Gastrocnemius medialis (tissue), 4 donors: ENCODE data around the gene ZC3H18. TPM values are rescaled to one million over a fixed set of nuclear protein-coding genes. Genes with fewer than 3 reads are reported as not detected.
A peak's percentile ranks its signal among the peaks of the same experiment; 100 is the strongest.

Source experiments
- ATAC-seq, 2 donors: fragments of 150-250 bp; one replicate each; pipeline ENCODE4 v1.9.1; 2016
- DNase-seq, 2 donors: peaks; one replicate each; pipeline ENCODE4 v3.0.0-alpha.2; 2019
- H3K27ac ChIP-seq, 4 donors: fragments of 200-600 bp; sonication (generic); 1 replicate in 1 of 4; 2 replicates in 3 of 4; pipeline ENCODE4 v1.5.1; 2016 to 2018; ENCODE audit warnings: mild to moderate bottlenecking in 2 of 4, moderate library complexity in 1 of 4
- H3K27me3 ChIP-seq, 3 donors: fragments of 200-600 bp; sonication (generic) in 2 of 3; 1 replicate in 1 of 3; 2 replicates in 2 of 3; pipeline versions ENCODE4 v1.5.1 to v1.6.0; 2016 to 2019; ENCODE audit warnings: mild to moderate bottlenecking in 1 of 3, moderate library complexity in 1 of 3
- H3K36me3 ChIP-seq, 2 donors: fragments of 200-600 bp; sonication (generic) in 1 of 2; one replicate each; pipeline ENCODE4 v1.5.1; 2017 to 2018
- H3K4me1 ChIP-seq, 2 donors: fragments of 200-600 bp; sonication (generic) in 1 of 2; one replicate each; pipeline ENCODE4 v1.5.1; 2016 to 2017; ENCODE audit warnings: mild to moderate bottlenecking in 2 of 2
- H3K4me3 ChIP-seq, 4 donors: fragments of 200-600 bp; sonication (generic) in 3 of 4; 1 replicate in 1 of 4; 2 replicates in 3 of 4; pipeline ENCODE4 v1.5.1; 2016 to 2019; ENCODE audit warnings: mild to moderate bottlenecking in 2 of 4
- H3K9me3 ChIP-seq, 3 donors: fragments of 200-600 bp; sonication (generic) in 2 of 3; 1 replicate in 1 of 3; 2 replicates in 2 of 3; pipeline ENCODE4 v1.5.1; 2016 to 2019
- POLR2A ChIP-seq, 2 donors: fragments of 450-650 bp; IDR thresholded peaks; one replicate each; pipeline ENCODE4 v1.6.1; 2017; ENCODE audit warnings: antibody characterized with exemption in 2 of 2, mild to moderate bottlenecking in 2 of 2, moderate library complexity in 2 of 2
- in situ Hi-C, 4 donors: fragments of 200-750 bp; cut with MboI; loops; one replicate each; pipeline versions ENCODE4 v1.15.0 to v1.8.0; 2017; ENCODE audit warnings: low sequenced_read_pairs in 4 of 4
- intact Hi-C: fragments of 100-400 bp; cut with DNase I; formaldehyde crosslinking; loops from one replicate; pipeline ENCODE4 v1.15.1; 2023; ENCODE audit warnings: low total_unique reads
- total RNA-seq, 4 donors: library from RNA; depleted of rRNA; stranded (reverse); fragments of >200 nt; gene quantifications; one replicate each; pipeline versions ENCODE4 v1.1.0 to v1.2.3, GENCODE V29; 2016
- TF ChIP-seq, protein P1 (sequence below), 5 experiments: fragments of 450-650 bp in 3 of 5; fragments of 200-600 bp in 2 of 5; sonication (generic) in 2 of 5; IDR thresholded peaks in 4 of 5; conservative IDR thresholded peaks in 1 of 5; 1 replicate in 4 of 5; 2 replicates in 1 of 5; pipeline ENCODE4 v1.5.1; 2016 to 2019; ENCODE audit warnings: antibody characterized with exemption in 5 of 5, mild to moderate bottlenecking in 3 of 5, moderate library complexity in 3 of 5

The ZC3H18 gene
- total RNA-seq, 4 donors from 2014 or later, result 10.9 to 20.5 (median 18.4) TPM

DNA sequence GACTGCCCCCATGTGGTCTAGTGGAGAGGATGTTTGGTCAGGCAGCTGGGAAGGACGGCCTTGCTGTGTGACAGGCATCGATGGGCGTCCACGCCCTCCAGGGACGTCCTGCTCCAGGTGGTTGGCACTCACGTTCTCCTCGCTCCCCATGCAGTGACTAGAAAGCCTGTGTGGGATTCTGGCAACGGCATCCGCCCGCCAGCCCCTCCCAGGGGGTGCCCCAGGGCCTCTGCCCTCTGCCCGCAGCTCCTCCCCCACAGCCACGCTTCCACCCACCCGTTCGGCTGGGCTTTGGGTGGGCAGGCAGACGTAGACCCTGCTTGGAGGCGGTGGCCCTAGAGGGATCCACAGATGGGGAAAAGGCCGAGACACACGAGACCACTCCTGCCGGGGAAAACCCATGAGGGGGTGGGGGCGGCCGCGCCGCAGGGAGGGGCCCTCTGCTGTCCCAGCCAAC is 63.5 kb downstream of the ZC3H18 start:
- no peak for DNase-seq
- Histone ChIP-seq H3K4me3 (peak overlapping the region in 1 of 4 donors; percentile 34), H3K4me1 (no peaks in the 10 kb centered on the region), H3K27ac (no peak overlapping the region), H3K27me3 (peaks cover 11 to 14% (median 14%) of the 10 kb centered on the region in 3 donors), H3K9me3 (no peaks in the 10 kb centered on the region), H3K36me3 (peaks cover 0 to 36% of the 10 kb centered on the region in 2 donors)
- TF ChIP-seq, protein P1, sequence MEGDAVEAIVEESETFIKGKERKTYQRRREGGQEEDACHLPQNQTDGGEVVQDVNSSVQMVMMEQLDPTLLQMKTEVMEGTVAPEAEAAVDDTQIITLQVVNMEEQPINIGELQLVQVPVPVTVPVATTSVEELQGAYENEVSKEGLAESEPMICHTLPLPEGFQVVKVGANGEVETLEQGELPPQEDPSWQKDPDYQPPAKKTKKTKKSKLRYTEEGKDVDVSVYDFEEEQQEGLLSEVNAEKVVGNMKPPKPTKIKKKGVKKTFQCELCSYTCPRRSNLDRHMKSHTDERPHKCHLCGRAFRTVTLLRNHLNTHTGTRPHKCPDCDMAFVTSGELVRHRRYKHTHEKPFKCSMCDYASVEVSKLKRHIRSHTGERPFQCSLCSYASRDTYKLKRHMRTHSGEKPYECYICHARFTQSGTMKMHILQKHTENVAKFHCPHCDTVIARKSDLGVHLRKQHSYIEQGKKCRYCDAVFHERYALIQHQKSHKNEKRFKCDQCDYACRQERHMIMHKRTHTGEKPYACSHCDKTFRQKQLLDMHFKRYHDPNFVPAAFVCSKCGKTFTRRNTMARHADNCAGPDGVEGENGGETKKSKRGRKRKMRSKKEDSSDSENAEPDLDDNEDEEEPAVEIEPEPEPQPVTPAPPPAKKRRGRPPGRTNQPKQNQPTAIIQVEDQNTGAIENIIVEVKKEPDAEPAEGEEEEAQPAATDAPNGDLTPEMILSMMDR (IDR thresholded peaks at IDR 0.05 in 4 of 5, conservative IDR thresholded peaks at IDR 0.05 in 1 of 5), result no peak
- no peak for TF ChIP-seq POLR2A (IDR thresholded peaks at IDR 0.05)
- no peak for ATAC-seq
- intact Hi-C loops, result no loop called here
- in situ Hi-C loops, result no loop called here

DNA sequence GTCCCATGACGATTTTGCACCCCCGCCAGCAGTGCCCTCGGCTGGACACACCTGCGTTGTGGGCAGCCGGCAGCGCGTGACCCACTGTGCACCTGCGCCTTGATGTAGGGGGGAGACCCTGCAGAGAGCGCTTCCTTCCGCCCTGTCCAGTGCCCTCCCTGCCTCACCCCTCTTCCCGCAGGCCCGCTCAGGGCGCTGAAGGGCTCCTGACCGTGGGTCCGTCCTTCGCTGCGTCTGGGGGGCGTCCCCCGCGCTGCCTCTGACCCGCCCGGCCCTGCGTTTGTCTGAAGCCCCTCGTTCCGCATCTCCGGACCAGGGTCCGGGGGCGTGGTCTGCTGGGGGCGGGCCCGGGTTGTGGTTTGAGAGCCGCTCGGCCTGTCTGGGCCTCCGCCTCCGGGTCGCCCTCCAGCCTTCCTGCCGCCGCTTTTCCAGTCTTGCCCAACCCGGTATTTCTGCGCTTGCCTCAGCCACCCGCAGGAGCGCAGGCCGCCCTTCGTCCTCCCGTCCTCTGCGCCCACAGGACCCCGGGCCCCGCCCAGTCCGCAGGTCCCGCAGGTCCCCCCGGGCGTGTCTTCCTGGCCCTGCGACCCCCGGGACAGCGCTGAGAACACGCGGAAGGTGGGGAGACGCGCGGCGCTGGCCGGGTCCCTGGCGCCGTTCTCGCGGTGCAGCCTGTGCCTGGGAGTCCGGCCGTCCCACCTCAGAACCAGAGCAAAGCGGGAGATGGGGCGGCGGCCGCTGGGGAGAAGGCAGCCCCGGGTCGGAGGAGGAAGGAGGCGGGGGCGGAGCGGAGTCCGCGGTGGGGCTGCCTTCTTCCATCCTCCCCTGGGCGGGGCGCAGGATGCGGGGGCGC is 64.2 kb downstream of the ZC3H18 start:
- no peak overlapping the region for H3K27ac ChIP-seq
- no peaks in the 10 kb centered on the region for H3K9me3 ChIP-seq
- TF ChIP-seq POLR2A (IDR thresholded peaks at IDR 0.05), result no peak
- TF ChIP-seq, protein P1 (IDR thresholded peaks at IDR 0.05 in 4 of 5, conservative IDR thresholded peaks at IDR 0.05 in 1 of 5), result no peak
- ATAC-seq (no peak), DNase-seq (no peak)
- H3K4me3 ChIP-seq, result peak overlapping the region; percentile 28 to 45 (median 38)
- intact Hi-C loops (no loop called here), in situ Hi-C loops (no loop called here)
- no peaks in the 10 kb centered on the region for H3K4me1 ChIP-seq
- H3K36me3 ChIP-seq, result peaks cover 0 to 32% of the 10 kb centered on the region in 2 donors
- peaks cover 18 to 21% (median 20%) of the 10 kb centered on the region in 3 donors for H3K27me3 ChIP-seq

DNA sequence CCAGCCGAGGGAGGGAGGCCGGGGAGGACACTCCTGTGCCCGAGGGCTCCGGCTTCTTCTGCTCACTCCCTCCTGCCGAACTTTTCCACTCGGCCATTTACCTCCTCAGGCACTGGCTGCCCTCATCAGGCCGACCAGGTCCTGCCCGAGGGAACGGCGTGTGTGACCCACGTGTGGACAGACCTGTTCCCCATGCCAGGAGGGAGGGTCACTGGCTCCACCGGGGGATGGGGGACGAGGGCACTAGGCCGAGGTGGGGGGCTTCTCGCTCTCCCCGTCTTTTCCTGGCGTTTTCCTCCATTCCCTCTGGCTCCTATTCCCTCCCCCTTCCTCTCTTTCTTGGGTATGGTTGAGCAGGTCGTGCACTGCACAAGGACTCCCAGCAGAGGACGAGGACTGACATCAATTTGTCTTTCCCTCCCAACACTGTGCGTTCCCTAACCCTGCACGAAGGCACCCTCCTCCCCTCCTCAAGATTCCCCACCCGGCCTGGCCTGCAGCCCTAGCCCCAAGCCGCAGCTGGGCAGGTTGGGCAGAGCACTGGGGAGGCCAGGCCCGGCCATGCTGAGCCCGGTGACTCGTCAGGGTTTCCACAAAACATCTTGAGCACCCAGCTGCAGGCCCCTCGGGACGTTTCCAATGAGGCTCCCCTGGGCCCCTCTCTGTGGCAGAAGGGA is 64.9 kb downstream of the ZC3H18 start:
- no peak for ATAC-seq
- peaks cover 0 to 24% of the 10 kb centered on the region in 2 donors for H3K36me3 ChIP-seq
- DNase-seq, result no peak
- peaks cover 24 to 29% (median 28%) of the 10 kb centered on the region in 3 donors for H3K27me3 ChIP-seq
- in situ Hi-C loops, result no loop called here
- no peak overlapping the region for H3K27ac ChIP-seq
- TF ChIP-seq, protein P1 (IDR thresholded peaks at IDR 0.05 in 4 of 5, conservative IDR thresholded peaks at IDR 0.05 in 1 of 5), result no peak
- no peak for TF ChIP-seq POLR2A (IDR thresholded peaks at IDR 0.05)
- H3K4me1 ChIP-seq, result no peaks in the 10 kb centered on the region
- peak overlapping the region; percentile 28 to 45 (median 38) for H3K4me3 ChIP-seq
- H3K9me3 ChIP-seq, result no peaks in the 10 kb centered on the region
- intact Hi-C loops, result no loop called here

DNA sequence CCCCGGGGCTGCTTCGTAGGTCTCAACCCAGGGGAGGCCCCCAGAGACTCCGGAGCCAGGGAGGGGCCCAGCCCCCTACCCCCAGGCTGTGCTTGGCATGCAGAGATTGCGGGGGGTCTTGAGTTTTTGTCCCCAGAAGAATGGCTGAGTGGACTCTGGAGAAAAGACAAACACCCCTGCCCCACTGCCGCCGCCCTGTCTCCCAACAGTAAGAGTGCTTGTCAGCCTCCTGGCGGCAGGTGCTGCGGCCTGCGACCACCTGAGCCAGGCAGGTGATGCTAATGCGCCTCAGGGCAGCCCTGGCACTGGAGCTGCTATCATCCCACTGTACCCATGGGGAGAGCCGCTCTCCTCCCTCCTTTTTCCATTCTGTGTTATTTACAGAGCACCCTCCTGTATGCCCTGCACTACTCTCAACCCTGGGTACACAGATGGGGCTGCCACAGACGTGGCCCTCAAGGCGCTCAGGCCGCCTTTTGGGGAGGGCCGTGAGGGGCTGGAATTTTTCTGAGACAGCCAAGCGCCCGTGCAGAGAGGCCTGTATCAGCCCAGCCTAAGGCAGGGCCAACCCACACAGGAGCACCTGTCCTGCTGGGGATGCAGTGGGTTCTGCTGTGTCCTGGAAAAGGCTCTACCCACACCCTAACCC is 65.6 kb downstream of the ZC3H18 start:
- intact Hi-C loops, result no loop called here
- Histone ChIP-seq H3K27ac (no peak overlapping the region), H3K4me3 (no peak overlapping the region), H3K36me3 (peaks cover 0 to 19% of the 10 kb centered on the region in 2 donors), H3K9me3 (no peaks in the 10 kb centered on the region), H3K27me3 (peaks cover 28 to 35% (median 33%) of the 10 kb centered on the region in 3 donors), H3K4me1 (no peaks in the 10 kb centered on the region)
- no peak for TF ChIP-seq POLR2A (IDR thresholded peaks at IDR 0.05)
- TF ChIP-seq, protein P1 (IDR thresholded peaks at IDR 0.05 in 4 of 5, conservative IDR thresholded peaks at IDR 0.05 in 1 of 5), result no peak
- in situ Hi-C loops, result no loop called here
- DNase-seq, result no peak
- no peak for ATAC-seq
